Amniotic stem cell (primary cell): ENCODE results near the gene SPATA21.

ENCODE experiments used
- DNase-seq: peaks from one replicate; lab custom pipeline; 2025; lab: John Stamatoyannopoulos, UW

Gene SPATA21

GRCh38 chr1:16420424-16421118 lies 16.7 kb downstream of the SPATA21 start:
- DNase-seq, result no peak

- DNase-seq, result no peak
Measured at GRCh38 chr1:16418823-16419425, 18.3 kb downstream of the SPATA21 start.

GRCh38 chr1:16413191-16413590 lies 24.0 kb downstream of the SPATA21 start:
- DNase-seq, result no peak

GRCh38 chr1:16410803-16411202 lies 26.4 kb downstream of the SPATA21 start:
- DNase-seq, result no peak

GRCh38 chr1:16409536-16410152 lies 27.6 kb downstream of the SPATA21 start:
- DNase-seq, result no peak

- no peak for DNase-seq
Measured at GRCh38 chr1:16406868-16407267, 30.4 kb downstream of the SPATA21 start.

GRCh38 chr1:16405441-16405840 lies 31.8 kb downstream of the SPATA21 start:
- DNase-seq, result no peak

GRCh38 chr1:16402742-16403141 lies 34.5 kb downstream of the SPATA21 start:
- DNase-seq, result no peak

- DNase-seq, result no peak
Measured at GRCh38 chr1:16398371-16398953, 38.8 kb downstream of the SPATA21 start.

- no peak for DNase-seq
Measured at GRCh38 chr1:16397120-16397519, 40.1 kb downstream of the SPATA21 start.

GRCh38 chr1:16396591-16396990 lies 40.6 kb downstream of the SPATA21 start:
- DNase-seq, result no peak

- no peak for DNase-seq
Measured at GRCh38 chr1:16394977-16395376, 42.2 kb downstream of the SPATA21 start.

- DNase-seq, result no peak
Measured at GRCh38 chr1:16393570-16394521, 43.4 kb downstream of the SPATA21 start.

GRCh38 chr1:16392740-16393569 lies 44.3 kb downstream of the SPATA21 start:
- DNase-seq, result no peak

GRCh38 chr1:16391411-16391810 lies 45.8 kb downstream of the SPATA21 start:
- DNase-seq, result no peak

- no peak for DNase-seq
Measured at GRCh38 chr1:16387201-16388188, 49.7 kb downstream of the SPATA21 start.

- DNase-seq, result peak; percentile 88
Measured at GRCh38 chr1:16386454-16387113, 50.6 kb downstream of the SPATA21 start.

- DNase-seq, result no peak
Measured at GRCh38 chr1:16385659-16386453, 51.4 kb downstream of the SPATA21 start.
